Central memory CD4-positive, alpha-beta T cell (primary cell): Measurements from ENCODE around the gene PRR12.
A peak's percentile ranks its signal among the peaks of the same experiment; 100 is the strongest.
"Not testable (repeated sequence)": the region's sequence is repeated elsewhere in the genome, so short reads cannot be mapped to it uniquely, and the experiment has no call there.

Experiments used
- DNase-seq: peaks from one replicate; pipeline ENCODE4 v3.0.0; 2022

The PRR12 gene

DNA sequence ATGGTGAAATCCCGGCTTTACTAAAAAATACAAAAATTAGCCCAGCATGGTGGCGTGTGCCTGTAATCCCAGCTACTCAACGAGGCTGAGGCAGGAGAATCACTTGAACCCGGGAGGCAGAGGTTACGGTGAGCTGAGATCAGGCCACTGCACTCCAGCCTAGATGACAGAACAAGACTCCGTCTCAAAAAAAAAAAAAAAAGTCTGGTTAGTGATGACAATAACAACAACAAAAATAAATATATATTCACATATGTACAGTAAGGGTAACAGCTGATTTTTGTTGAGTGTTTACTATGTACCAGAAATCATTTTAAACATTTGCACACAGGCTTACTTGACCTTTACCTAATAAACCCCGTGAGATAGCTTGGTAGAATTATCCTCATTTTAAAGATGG lies 26.0 kb downstream of the PRR12 start:
- DNase-seq: no peak

DNA sequence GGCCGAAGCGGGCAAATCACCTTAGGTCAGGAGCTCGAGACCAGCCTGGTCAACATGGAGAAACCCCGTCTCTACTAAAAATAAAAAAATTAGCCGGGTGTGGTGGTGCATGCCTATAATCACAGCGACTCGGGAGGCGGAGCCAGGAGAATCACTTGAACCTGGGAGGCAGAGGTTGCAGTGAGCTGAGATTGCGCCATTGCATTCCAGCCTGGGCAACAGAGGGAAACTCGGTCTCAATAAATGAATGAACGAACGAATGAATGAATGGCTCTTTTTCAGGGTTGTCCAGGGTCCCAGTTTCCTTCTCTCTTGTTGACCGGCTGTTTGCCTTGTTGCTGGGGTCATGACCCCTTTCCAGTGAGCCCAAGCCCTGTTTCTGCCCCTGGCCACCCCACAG lies 26.9 kb downstream of the PRR12 start:
- DNase-seq: not testable (repeated sequence)

DNA sequence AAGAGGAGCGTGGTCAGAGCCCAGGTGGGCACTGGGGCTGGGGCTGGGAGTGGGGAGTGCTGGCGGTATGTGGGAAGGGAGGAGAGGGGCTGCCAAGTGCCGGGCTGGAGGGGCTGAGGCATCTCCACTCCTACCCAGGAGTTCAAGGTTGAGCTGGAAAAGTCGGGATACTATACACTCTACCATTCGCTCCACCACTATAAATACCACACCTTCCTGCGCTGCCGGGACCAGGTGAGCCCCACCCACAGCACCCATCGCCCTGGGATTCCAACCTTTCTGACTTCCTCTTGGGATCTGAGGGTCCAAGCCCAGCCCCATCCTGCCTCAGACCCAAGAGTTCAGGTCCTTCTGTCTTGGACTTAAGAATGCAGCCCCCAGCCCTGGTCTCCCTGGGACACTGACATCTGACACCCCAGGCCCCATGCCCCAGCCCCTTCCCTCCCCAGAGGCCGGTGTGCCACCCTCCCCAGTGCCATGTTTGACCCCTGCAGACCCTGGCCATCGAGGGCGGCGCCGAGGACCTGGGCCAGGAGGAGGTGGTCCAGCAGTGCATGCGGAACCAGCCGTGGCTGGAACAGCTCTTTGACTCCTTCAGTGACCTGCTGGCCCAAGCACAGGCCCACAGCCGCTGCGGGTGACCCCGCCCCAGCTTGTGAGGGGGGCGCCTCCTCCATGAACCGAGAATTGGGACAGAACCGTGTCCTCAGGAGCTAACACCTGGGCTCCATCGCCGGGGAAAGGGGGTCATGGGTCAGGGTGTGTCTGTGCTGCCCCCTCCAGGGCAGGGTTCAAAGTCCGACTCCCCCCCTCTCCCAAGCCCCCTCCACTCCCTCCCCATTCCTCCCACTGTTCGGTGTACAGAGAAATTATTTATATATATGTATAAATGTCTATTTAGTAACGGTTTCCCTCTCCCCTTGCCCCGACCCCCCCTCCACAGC lies 34.3 kb downstream of the PRR12 start:
- no peak for DNase-seq

DNA sequence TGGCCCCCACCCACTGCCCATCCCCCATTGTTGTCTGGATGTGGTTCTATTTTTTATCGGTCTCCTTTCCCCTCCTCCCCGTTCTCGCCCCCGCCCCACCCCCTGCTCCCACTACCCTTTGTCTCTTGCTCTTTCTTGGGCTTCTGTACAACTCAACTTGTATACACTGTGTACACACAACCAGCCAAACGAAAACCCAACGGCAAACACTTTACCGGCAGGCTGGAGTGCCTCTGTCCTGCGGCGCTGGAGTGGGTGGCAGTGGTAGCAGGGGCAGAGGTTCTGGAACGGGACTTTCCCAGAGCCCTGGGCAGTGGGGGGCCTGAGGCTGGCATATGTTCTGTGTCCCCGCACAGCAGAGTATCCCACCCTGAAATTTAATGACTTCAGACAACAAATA lies 35.2 kb downstream of the PRR12 start:
- DNase-seq: no peak

DNA sequence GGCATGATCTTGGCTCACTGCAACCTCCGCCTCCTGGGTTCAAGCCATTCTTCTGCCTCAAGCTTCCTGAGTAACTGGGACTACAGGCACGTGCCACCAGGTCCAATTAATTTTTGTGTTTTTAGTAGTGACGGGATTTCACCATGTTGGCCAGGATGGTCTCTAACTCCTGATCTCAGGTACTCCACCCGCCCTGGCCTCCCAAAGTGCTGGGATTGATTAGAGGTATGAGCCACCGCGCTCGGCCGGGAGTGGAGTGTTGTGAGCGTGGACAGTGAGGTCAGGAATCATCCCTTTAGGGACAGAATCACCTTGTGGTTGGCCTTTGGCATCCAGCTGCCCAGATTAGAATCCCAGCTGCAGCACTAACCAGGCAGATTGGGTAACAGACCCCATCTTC lies 38.7 kb downstream of the PRR12 start:
- no peak for DNase-seq

DNA sequence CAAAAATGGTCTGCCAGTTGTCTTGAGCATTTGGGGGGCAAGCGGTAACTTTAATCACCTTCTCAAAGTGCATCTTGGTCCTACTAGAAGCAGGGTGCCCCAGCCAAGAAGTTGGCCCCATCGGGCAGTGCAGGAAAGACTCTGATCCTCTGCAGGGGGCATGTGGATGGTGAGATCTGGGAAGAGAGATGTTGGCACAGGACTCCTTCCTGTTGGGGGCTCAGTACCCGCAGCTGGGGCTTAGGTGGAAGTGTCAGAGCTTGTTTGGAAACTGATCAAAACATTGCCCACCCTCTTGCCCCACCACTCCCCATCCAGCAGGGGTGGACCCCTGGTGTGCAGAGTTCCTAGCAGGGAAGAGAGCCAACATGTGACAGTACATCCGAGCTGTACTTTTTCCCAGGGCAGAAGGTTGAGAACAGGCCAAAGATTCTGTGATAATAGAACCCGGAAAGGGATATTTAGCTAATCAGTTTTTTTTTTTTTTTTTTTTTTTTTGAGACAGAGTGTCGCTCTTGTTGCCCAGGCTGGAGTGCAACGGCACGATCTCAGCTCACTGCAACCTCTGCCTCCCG lies 40.1 kb downstream of the PRR12 start:
- no peak for DNase-seq

DNA sequence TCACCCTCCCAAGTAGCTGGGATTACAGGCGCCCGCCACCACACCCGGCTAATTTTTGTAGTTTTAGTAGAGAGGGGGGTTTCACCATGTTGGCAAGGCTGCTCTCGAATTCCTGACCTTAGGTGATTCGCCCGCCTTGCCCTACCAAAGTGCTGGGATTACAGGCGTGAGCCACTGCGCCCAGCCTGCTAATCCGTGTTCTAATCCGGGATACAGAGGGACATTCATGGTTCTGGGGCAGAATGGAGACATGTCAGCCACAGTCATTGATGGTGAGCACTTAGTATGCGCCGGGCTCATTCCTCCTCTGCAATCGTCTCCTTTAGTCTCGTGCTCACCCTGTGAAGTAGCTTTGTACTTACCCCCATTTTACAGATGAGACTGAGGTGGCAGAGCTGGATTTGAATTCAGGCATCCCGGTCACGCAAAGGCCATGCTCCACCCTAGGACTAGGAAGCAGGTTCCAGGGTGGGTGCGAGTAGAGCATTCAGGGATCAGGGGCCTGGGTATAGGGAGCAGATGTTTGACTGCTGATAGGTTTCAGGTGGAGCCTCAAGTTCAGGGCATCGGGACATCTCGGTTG lies 40.7 kb downstream of the PRR12 start:
- DNase-seq: no peak

DNA sequence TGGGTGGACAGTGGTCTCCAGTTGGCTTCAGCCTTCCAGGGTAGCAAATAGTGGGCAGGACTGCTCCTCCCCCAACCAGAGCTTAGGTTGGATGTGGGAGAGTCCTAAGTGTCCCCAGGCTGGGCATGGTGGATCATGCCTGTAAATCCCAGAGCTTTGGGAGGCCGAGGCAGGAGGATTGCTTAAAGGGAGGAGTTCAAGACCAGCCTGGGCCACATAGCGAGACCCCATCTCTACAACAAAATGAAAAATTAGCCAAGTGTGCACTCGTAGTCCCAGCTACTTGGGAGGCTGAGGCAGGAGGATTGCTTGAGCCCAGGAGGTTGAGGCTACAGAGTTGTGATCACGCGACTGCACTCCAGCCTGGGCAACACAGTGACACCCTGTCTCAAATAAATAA lies 41.6 kb downstream of the PRR12 start:
- no peak for DNase-seq

DNA sequence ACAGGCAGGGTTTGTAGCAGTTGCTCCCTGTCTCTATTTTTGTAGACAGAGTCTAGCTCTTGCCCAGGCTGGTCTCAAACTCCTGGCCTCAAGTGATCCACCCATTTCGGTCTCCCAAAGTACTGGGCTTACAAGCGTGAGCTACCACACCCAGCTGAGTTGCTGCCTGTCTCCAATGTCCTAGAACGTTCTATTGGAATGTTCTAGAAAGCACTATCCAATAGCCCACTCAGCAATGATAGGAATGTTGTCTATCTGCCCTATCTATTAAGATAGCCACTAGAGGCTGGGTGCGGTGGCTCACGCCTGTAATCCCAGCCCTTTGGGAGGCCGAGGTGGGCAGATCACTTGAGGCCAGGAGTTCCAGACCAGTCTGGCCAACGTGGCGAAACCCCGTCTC lies 42.3 kb downstream of the PRR12 start:
- DNase-seq: not testable (repeated sequence)

DNA sequence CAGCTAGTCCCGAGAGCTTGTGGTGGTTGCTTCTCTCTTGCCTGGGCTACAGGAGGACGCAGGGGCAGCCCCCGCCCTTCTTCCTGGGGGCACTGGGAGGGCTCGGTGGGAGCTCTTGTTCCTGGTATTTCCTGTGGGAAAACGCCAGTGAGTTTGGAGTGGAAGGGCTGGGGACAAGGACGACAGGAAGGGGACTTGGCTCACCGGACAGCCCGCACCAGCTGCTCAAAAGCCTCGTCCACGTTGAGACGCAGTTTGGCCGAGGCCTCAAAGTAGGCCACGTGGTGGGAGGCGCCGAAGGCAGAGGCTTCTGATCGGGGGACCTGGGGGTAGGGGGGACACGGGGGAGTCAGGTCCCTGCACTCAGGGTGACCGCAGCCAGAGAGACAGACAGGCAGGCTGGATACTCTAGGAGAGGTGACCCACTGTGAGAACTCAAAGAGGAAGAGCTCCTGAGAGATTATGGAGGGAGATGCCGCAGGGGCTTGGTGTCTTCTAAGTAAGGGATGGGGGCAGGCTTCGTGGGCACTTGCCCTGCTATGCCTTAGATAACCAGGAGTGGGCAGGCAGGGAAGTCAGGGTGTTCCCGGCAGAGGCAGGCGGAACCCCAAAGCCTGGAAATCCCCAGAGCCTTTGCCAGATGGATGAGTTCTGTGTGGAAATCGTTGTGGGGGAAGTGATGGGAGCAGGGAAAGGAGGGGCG lies 44.7 kb downstream of the PRR12 start:
- DNase-seq: no peak

DNA sequence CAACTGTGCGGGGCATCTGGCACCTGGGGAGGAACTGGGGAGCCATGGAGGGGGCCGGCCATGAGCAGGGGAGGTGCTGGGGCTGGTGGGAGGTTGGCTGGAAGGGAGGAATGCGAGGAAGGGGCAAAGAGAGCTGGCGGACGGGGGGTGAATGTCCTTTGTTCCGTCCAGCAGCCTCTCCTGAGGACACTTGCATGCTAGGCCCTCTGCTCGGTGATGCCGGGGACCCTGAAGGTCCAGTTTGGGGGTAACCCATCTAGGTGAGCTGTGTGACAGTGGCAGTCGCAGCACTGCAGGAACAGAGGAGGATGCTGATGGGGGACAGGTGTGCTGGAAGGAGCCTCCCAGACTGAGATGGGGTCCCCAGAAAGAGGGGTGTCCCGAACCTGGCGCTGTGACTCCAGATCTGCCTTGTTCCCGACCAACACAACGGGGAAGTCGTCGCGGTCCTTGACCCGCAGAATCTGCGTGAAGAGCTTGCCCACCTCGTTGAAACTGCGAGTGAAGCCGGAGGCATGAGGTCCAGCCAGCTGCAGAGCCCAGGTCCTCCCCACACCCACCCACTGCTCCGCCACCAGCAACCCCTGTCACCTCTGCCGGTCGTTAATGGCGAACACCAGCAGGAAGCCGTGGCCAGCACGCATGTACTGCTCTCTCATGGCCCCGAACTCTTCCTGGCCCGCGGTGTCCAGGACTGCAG lies 45.4 kb downstream of the PRR12 start:
- no peak for DNase-seq

DNA sequence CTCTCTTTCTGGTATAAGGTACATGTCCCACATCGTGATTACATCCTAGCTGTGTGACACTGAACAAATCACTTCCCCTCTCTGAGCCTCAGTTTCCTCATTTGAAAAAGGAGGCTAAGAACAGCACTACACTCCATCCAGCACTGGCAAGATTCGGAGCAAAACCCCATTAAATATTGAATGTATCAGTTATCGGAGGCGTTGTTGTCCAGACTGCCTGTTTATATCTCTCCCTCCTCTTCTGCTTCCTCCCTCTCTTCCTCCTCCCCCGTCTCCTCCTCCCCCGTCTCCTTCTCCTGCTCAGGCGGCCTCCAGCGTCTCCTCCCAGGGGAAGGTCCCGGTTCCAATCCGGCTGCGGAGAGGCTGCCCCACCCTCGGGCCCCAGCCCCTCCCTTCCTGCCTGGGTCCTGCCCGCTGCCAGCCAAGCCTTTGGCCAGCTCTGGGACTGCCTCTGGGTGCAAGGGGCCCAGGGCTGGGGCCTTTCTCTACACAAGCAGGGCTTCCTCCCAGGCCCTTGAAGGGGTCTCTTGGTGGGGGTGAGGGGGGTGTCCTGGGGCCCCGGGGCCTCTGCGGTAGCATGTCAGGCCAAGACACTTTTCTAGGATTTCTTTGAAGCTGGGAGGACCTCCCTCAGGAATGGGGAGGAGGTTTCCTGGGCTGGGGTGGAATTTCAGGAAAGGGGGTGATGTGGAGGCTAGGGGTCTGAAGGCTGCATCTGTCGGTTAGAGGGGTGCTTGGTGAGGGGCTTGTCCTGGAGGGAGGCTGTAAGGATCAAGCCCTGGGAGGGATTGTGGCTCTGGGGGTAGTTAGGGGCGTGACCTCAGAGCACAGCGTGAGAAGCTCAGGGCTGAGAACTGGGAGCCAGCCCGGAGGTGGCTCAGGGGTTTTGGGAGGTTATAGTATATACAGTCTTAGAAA lies 47.1 kb downstream of the PRR12 start:
- DNase-seq: no peak

DNA sequence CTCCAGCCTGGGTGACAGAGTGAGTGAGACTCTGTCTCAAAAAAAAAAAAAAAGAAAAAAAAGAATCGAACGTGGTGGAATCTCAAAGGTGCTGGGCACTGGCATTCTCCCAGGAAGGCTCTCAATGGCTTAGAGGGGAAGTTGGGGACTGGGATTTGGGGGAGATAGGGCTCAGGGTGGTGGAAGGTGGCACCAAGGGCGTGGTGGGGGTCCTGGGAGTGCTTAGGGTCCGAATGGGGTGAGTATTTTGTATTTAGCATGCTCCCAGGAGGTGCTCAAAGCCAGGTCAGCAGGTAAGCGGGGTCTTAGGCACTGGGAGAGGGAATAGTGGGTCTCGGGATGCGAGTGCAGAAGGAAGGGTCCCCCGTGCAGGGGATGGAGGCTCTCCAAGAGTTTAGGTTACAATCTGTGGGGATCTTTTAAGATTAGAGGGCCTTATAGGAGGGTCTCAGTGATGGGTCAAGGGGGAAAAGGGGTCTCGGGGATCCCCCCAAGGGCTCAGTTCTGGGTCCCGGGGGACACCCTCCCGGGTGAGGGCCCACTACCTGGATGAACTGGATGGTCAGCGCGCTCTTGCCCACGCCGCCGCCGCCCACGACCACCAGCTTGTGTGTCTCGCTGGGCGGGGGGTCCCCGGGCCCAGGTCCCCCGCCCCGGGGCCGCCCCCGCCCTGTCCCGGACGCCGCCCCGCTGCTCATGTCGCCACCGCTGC lies 48.6 kb downstream of the PRR12 start:
- no peak for DNase-seq

DNA sequence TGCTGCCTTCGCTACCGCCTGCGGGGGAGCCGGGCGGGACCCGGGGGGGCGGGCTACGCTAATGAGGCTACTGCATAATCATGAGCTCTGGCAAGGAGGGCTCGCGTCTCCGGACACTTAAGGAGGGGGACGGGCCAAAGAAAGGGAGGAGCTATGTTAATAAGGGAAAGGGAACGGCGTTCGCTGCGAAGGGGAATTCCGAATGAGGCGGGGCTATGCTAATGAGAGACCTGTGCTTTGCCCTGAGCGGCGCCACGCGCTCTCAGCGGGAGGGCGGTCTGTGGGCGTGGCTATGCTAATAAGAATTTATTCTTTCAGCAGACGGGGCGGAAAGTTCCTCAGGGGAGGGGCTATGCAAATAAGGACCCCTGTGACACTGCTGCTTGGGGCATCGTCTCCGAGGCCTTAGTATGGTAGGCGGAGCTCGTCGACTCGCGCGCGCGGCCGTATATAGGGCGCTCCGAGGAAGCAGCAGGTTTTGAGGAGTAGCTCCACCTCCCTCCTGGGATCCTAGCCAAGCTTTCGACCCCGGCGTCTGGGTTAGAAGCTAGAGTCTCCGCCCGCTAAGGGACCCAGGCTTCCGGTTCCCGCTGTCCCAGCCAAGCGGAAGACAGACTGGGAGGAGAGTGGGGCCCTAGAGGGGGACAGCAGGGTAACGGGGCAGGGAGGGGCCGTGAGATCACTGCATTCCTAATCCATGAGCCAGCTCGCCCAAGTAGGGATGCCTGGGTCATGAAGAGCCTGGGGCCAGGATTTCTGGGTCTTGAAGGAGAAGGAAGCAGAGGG lies 49.3 kb downstream of the PRR12 start, which contains the start of gene RRAS:
TSS of gene RRAS (minus strand) at position 31 of the 786 bp plus-strand sequence. CDS start 45 bp downstream, outside the sequence.
- DNase-seq: peak; percentile 100

DNA sequence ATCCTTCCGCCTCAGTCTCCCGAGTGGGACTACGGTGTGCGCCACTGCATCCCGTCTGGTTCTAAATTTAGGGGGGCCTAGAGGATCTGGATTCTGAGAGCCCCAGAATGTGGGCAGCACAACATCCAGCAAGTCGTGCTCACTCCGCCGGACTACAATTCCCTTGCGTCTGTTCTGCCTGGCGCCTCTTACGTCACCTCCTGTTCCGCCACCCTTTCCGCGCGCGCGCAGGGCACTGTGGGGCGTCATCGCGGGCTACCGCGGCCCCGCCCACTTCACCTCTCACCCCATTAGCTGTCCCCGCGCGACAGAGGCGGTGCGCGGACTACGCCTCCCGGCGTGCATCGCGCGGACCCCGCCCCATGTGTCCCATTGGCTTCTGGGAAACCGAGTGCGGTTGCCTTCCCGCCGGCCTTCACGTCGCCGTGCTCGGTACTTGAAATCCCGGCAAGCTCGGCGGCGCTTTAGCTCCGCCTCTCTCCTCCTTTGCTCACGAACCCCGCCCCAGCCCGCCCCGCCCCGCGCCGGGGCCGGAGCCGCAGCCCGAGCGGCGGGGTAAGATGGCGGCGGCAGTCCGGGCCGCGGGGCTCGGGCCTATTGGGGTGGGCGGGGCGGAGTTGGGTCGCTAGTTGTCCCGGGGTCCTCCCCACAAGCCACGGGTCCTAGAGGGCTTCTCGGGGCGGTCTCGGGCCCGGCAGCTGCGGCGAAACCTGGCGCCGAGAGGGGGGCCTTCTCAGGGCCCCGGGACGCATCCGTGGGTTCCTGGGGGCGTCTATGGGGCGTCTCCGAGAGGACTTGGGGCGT lies 50.9 kb downstream of the PRR12 start, which contains the start of gene SCAF1:
TSS of gene SCAF1 (plus strand) at position 522 of the 804 bp plus-strand sequence. CDS start 2,818 bp downstream, outside the sequence.
- peak; percentile 100 for DNase-seq

DNA sequence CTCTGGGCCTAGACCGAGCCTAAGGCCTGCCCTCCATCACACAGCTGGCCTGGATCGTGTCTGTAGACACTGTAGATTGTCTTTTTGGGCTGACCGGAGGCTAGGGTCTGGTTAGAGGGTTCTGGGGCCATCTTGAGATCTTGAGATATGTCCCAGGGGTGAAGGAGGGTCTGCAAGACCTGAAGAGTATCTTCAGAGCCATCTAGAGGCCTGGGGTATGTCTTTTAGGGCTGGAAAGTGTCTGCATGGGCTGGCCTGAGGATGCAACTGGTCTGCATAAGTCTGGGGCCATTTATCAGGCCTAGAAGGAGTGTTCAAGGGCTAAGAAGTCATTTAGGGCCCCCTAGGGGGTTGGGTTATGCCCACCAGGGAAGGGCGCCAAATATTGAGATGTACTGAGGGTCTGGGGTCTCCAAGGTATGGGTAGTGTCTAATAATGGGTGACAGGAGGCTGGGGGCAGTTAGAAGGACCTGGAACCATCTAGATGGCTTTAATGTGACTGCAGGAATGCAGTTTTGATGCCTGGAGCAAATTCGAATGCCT lies 51.6 kb downstream of the PRR12 start:
- DNase-seq: no peak

DNA sequence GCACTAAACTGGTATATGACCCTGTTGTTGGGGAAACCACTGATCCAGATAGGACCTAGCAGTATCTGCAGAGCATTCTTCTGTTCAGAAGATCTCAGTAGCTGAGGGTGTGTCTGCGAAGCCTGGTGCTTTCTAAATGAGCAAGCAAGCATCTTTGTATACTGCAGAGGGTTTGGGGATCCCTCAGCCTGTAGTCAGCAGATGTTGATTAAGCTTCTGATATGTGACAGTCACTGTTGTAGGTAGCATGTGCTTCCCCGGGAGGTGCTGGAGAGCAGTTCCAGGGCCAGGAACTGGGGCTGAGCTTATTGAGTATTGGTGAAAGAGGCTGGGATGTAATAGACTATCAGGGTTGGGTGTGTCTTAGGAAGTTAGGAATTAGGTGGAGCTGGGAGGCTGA lies 52.5 kb downstream of the PRR12 start:
- no peak for DNase-seq

DNA sequence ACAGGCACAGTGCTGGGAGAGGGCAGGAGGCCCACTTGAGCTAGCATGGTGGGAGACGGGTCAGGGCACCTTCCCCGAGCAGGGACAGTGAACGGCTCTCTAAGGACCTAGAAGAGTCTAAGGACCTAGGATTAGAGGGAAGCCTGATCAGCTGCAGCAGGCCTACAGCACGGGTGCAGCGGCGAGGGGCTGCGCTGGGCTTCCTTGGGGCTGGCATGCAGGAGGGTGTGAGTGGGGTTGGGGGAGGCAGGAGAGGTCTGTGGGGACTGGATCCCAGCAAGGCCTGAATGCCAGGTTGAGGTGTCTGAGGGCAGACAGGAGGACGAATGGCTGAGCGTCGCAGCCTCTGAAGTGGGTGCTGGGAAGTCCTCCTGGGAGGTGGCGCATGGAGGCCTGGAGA lies 54.6 kb downstream of the PRR12 start:
- no peak for DNase-seq

DNA sequence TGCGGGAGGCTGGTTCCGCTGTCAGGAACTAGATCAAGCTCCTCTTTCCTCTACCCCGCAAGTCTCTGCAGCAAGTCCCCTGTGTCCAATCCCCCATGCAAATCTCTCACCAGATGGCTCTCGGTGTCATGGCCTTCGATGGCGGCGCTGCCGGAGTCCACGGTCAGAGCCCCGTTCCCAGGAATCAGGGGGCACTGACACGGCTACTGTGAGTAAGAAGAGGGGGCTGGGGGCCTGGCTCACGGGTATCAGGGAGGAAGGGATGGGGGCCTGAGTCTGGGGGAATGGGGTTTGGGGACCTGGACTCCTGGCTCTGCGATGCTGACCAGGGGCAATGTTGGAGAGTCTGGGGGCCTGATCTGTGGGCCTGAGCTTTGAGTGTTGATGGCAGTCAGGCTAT lies 55.0 kb downstream of the PRR12 start:
- DNase-seq: no peak
